BJ (cell line): Measurements from ENCODE around the gene FLT1. TPM values are rescaled to one million over a fixed set of nuclear protein-coding genes. Genes with fewer than 3 reads are reported as not detected.

Experiments
- CTCF ChIA-PET: fragments of 350-600 bp; formaldehyde crosslinking; extraction: SDS; loops from one replicate; lab custom pipeline; 2021; ENCODE audit warnings: antibody characterized with exemption, inconsistent platforms; lab: Yijun Ruan, JAX
- POLR2A ChIA-PET: fragments of 300-600 bp; sonication (Branson Sonifier 250); formaldehyde crosslinking; extraction: SDS; loops from one replicate; lab custom pipeline; 2021; ENCODE audit warnings: antibody characterized with exemption; lab: Charles Lee
- DNase-seq: peaks from one replicate; pipeline ENCODE4 v3.0.0-alpha.2; 2011; ENCODE audit warnings: low read depth
- H3K27me3 ChIP-seq: 2 replicates; pipeline ENCODE4 v1.6.0; 2011; ENCODE audit warnings: low read length; ENCODE audit not compliant: control insufficient read depth, insufficient read depth
- H3K36me3 ChIP-seq: 2 replicates; pipeline ENCODE4 v1.5.1; 2011; ENCODE audit warnings: low read length; ENCODE audit not compliant: control insufficient read depth, insufficient read depth
- H3K4me3 ChIP-seq: 2 replicates; pipeline ENCODE4 v1.5.1; 2011; ENCODE audit warnings: low read depth, mild to moderate bottlenecking, control low read depth, low read length
- CTCF ChIP-seq: IDR thresholded peaks from 2 replicates; pipeline ENCODE4 v1.5.1; 2011; ENCODE audit warnings: low read depth, mild to moderate bottlenecking, control low read depth, inconsistent platforms, low read length, moderate library complexity; ENCODE audit not compliant: insufficient read depth
- polyA plus RNA-seq: library from polyadenylated mRNA; depleted of rRNA; stranded (reverse); fragments of >200 nt; gene quantifications from 2 replicates; pipeline ENCODE4 v1.2.3, GENCODE V29; 2011

Gene FLT1
- polyA plus RNA-seq, 1 experiment: 37.8 TPM

GRCh38 chr13:28349371-28349770 lies 145.6 kb downstream of the FLT1 start:
- no peak for TF ChIP-seq CTCF
- Histone ChIP-seq H3K36me3 (no peaks in the 10 kb centered on the region), H3K27me3 (no peaks in the 10 kb centered on the region), H3K4me3 (no peak overlapping the region)
- POLR2A ChIA-PET: no interaction called here
- no peak for DNase-seq
- CTCF ChIA-PET: interaction anchor here (0.9 kb wide), 1 partner anchor 99 kb away, joined by 3 read pairs; no protein-coding TSS in a partner anchor

GRCh38 chr13:28347456-28348371 lies 147.2 kb downstream of the FLT1 start:
- Histone ChIP-seq H3K27me3 (no peaks in the 10 kb centered on the region), H3K36me3 (no peaks in the 10 kb centered on the region), H3K4me3 (no peak overlapping the region)
- no peak for DNase-seq
- ChIA-PET POLR2A (interaction anchor here (0.6 kb wide), 1 partner anchor 218 kb away, joined by 8 read pairs; no protein-coding TSS in a partner anchor), CTCF (interaction anchor here (1.3 kb wide), 1 partner anchor 23 kb away, joined by 5 read pairs; no protein-coding TSS in a partner anchor)
- no peak for TF ChIP-seq CTCF

- POLR2A ChIA-PET: no interaction called here
- no peak overlapping the region for H3K4me3 ChIP-seq
- CTCF ChIA-PET: no interaction called here
- no peaks in the 10 kb centered on the region for H3K27me3 ChIP-seq
- H3K36me3 ChIP-seq: no peaks in the 10 kb centered on the region
- DNase-seq: no peak
- no peak for TF ChIP-seq CTCF
Measured at GRCh38 chr13:28346154-28346553, 148.8 kb downstream of the FLT1 start.

- CTCF ChIA-PET: interaction anchor here (0.7 kb wide), 1 partner anchor 21 kb away, joined by 3 read pairs; no protein-coding TSS in a partner anchor
- no peaks in the 10 kb centered on the region for H3K27me3 ChIP-seq
- no peak for TF ChIP-seq CTCF
Measured at GRCh38 chr13:28344163-28344562, 150.8 kb downstream of the FLT1 start.

GRCh38 chr13:28342251-28342650 lies 152.7 kb downstream of the FLT1 start:
- DNase-seq: no peak
- no peak for TF ChIP-seq CTCF
- POLR2A ChIA-PET: no interaction called here
- CTCF ChIA-PET: interaction anchor here (0.6 to 0.9 kb wide), 2 partner anchors 13 to 409 kb away, joined by 3 read pairs; no protein-coding TSS in a partner anchor
- no peaks in the 10 kb centered on the region for H3K27me3 ChIP-seq
- H3K36me3 ChIP-seq: no peaks in the 10 kb centered on the region
- no peak overlapping the region for H3K4me3 ChIP-seq

More at GRCh38 chr13:28344163-28344562, 150.8 kb downstream of the FLT1 start:
- DNase-seq: no peak
- POLR2A ChIA-PET: no interaction called here
- Histone ChIP-seq H3K36me3 (no peaks in the 10 kb centered on the region), H3K4me3 (no peak overlapping the region)
